Gastroesophageal sphincter (tissue), 3 donors: ENCODE measurements around the gene NUDT14.

Experiments
- POLR2A ChIP-seq, 2 donors: fragments of 450-650 bp; IDR thresholded peaks; one replicate each; pipeline ENCODE4 v1.6.1; 2017; ENCODE audit warnings: antibody characterized with exemption in 2 of 2, mild to moderate bottlenecking in 2 of 2, moderate library complexity in 1 of 2
- TF ChIP-seq, protein P1 (sequence below), 4 experiments: fragments of 200-600 bp in 2 of 4; fragments of 450-650 bp in 2 of 4; sonication (generic) in 1 of 4; IDR thresholded peaks; one replicate each; pipeline ENCODE4 v1.5.1; 2017 to 2019; ENCODE audit warnings: antibody characterized with exemption in 4 of 4, mild to moderate bottlenecking in 2 of 4, moderate library complexity in 2 of 4

DNA sequence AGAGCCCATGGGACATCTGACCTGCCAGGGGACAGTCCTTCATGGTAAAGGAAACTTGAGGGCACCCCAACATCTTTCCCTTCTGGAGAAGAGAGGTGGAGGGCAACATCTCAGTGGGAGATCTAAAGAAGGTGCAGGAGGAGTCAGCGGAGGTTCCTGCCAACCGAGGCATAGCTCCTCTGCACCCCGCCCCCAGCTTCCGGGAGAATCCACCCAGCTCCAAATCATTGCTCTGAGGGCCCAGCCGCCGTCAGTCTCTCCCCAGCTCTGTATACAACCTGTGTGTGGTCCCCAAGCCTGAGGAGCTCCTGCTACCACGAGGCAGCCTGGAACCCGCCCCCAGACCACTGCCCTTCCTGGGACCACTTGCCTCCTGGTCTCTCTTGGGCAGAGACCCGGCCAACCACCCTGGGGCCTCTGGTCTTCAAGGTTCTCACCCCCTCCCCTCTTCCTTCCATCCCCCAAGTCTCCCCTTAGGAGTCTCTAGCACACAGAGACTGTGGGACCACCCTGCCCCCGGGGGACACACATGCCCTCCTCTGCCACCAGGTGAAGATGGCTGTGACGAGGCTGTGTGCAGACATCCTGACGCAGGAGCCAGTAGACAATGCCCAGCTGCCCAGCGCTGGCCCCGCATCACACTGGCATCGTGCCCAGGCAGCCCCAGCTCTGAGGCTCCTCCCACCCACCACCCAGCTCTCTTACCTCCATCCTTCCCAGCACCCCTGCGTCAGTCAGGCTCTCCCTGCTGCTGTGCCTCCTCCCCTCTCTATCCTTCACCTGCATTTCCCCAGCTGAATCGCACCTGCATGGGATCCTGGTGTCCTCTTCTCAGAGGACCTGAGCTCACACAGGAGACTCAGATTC lies 13.0 kb upstream of the NUDT14 start:
- TF ChIP-seq, protein P1, sequence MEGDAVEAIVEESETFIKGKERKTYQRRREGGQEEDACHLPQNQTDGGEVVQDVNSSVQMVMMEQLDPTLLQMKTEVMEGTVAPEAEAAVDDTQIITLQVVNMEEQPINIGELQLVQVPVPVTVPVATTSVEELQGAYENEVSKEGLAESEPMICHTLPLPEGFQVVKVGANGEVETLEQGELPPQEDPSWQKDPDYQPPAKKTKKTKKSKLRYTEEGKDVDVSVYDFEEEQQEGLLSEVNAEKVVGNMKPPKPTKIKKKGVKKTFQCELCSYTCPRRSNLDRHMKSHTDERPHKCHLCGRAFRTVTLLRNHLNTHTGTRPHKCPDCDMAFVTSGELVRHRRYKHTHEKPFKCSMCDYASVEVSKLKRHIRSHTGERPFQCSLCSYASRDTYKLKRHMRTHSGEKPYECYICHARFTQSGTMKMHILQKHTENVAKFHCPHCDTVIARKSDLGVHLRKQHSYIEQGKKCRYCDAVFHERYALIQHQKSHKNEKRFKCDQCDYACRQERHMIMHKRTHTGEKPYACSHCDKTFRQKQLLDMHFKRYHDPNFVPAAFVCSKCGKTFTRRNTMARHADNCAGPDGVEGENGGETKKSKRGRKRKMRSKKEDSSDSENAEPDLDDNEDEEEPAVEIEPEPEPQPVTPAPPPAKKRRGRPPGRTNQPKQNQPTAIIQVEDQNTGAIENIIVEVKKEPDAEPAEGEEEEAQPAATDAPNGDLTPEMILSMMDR (IDR thresholded peaks at IDR 0.05): no peak
- TF ChIP-seq POLR2A (IDR thresholded peaks at IDR 0.05): no peak
